Embryonic facial prominence (tissue), 1 donor: ENCODE data around the gene PPFIA4.
"Not testable (repeated sequence)": the region's sequence is repeated elsewhere in the genome, so short reads cannot be mapped to it uniquely, and the experiment has no call there.

Source experiments
- DNase-seq: peaks from one replicate; pipeline ENCODE4 v3.0.0-alpha.2; 2016; ENCODE audit errors: extremely low spot score

Gene PPFIA4

DNA sequence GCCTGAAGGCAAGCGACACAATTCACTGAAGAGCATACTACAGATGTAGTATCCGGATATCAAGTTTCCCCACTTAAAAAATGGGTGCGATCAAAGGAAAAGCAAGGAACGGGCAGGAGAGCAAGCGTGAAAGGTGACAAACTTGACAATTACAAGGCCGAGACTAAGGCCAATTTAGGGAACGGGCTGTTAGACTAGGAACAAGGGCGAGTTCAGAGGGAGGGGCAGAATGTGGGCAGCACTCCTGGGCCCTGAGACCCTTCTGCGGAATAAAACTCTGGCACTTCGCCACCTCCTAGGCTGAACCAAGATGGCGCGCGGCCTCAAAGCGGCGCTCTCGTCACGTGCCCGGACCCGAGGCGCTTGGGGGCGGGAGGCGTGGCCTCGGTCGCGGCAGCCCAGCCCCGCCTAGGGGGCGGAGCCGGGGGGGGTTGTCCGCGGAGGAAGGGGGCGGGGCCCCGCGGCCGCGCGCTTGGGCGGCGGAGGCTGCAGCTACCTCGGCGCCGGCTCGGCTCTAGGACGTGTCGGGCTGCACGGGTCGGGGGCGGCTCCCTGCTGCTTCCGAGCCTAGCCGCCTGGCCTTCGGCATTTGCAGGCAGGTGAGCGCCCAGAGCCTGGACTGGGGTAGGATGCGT, at the start of gene PPFIA4:
TSS of gene PPFIA4 (plus strand) at position 461 of the 635 bp plus-strand sequence. CDS start 12,518 bp downstream, outside the sequence.
- DNase-seq = peak; percentile 84

DNA sequence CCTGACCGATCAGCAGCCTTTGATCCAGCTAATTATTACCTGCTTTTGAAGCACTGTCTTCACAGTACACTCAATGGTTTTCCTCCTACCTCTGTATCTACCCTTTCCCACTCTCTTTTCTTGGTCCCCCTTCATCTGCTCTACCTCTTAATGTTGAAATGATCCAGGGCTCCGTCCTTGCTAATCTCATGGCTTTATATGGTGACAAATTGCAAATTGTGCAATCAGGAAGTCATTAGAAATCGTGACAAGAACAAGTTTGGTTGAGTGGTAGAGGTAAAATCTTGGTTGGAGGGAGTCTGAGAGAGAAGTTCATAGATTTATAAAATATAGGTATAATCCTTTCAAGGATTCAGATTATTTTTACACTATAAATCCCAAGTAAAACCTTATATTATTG, 49.7 kb upstream of the PPFIA4 start:
- DNase-seq = no peak

DNA sequence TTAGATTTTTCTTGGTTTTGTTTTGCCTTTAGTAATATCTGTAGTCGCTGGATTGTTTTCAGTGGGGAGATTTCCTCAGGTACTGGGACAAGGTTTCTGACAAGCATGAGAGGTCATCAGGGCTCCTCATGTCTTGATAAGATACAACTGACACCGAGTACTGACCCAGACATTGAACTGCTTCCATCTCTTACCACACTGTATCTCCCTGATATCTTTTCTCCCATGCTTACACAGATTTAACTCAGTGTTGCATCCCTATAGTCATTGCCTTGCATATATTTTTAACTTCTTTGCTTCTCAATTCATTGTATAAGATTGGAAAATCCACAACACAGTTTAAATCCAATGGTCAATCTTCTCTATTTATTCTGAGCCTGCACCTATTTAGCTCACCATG, 46.8 kb upstream of the PPFIA4 start:
- no peak for DNase-seq

DNA sequence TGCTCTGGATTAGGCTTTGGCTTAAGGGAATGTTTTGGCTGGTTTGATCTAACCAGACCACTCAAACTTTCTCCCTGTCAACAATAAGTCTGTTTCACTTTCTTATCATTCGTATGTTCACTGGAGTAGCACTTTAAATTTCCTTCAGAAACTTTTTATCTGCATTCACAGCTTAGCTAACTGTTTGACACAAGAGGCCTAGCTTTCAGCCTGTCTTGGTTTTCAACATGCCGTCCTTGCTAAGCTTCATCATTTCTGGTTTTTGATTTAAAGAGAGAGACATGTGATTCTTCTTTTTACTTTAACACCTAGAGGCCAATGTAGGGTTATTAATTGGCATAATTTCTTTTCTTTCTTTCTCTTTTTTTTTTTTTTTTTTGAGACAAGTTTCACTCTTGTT, 44.4 kb upstream of the PPFIA4 start:
- no peak for DNase-seq

DNA sequence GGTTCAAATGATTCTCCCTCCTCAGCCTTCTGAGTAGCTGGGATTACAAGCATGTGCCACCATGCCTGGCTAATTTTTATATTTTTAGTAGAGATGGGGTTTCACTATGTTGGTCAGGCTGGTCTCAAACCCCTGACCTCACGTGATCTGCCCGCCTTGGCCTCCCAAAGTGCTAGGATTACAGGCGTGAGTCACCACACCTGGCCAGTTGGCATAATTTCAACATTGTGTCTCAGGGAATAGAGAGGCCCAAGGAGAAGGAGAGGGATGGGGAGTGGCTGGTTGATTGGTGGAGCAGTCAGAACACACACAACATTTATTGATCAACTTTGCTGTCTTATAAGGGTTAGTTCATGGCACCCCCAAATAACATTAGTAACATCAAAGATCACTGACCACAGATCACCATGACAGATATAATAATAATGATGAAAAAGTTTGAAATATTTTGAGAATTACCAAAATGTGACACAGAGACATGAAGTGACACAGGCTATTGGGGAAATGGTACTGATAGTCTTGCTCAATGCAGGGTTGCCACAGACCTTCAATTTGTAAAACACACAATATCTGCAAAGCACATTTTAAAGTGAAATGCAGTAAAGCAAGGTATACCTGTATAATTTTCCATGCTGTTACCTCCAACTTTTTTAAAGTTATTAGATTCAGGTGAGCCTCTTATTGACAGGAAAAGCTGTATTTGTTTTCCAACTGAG, 43.4 kb upstream of the PPFIA4 start:
- no peak for DNase-seq

- not testable (repeated sequence) for DNase-seq
These were observed 40.2 kb upstream of the PPFIA4 start for GRCh38 chr1:202986120-202986519.

GRCh38 chr1:202987255-202987654, 39.0 kb upstream of the PPFIA4 start:
- DNase-seq = no peak

- DNase-seq = no peak
These were observed 38.2 kb upstream of the PPFIA4 start for GRCh38 chr1:202987922-202988583.

GRCh38 chr1:202989879-202990278, 36.4 kb upstream of the PPFIA4 start:
- DNase-seq = no peak

DNA sequence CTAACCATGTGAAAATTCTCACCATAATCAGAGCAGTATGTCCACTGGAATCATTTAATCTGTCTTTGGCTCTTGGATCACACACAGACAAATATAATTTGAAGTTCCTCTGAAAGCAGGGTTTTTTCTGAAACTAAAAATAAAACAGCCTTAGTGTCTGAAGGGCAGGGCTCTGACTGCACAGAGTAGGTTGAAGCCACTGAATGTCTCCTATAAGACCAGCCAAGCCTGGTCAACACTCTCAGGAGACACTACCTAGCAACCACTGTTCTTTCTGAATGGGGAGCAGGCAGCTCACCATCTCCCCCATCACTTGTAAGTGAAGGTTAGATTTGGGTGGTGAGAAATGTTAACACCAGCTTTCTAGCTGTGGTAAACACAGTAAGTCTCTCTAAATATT, 35.2 kb upstream of the PPFIA4 start:
- no peak for DNase-seq

- no peak for DNase-seq
These were observed 31.5 kb upstream of the PPFIA4 start for GRCh38 chr1:202994756-202995155.

DNA sequence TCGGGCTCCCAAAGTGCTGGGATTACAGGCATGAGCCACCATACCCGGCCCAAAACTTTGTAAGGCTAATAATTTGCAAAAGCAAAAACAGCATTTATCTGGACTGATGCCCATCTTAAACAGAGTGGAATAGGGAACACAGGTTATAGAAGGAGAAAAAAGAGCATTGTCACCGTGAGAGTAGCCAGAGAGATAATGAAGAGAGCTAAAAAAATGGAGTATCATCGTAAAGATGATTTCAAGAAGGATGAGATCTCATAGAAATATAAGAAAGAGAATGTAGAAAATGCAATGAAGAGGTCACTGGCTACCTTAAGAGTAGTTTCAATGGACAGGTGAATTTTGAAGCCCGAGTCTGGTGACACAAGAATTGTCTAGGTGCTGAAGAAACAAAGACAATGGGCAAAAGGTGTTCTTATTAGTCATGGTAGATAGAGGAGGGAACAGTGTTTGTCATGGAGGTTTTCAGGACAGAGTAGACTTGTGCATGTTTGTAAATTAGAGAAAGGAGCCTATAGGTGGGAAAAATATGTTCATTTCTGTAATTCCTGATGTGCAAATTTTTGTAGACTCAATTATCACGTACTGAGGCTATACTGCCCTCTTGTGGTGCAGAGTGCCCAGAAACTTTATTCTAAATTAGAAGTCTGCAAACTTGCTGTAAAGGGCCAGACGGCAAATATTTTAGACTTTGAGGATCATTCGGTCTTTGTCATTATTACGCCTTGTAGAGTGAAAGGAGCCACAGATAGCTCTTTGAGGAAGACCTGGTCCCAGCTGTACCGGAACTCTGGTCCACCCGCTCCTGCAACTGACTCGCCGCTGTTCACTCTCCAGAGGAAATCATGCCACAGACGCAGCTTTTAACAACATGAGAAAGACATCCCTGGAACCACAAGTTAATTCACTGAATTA, 27.2 kb upstream of the PPFIA4 start:
- no peak for DNase-seq

GRCh38 chr1:203000217-203000944, 25.9 kb upstream of the PPFIA4 start:
- DNase-seq = no peak

- no peak for DNase-seq
These were observed 24.3 kb upstream of the PPFIA4 start for GRCh38 chr1:203001986-203002385.

DNA sequence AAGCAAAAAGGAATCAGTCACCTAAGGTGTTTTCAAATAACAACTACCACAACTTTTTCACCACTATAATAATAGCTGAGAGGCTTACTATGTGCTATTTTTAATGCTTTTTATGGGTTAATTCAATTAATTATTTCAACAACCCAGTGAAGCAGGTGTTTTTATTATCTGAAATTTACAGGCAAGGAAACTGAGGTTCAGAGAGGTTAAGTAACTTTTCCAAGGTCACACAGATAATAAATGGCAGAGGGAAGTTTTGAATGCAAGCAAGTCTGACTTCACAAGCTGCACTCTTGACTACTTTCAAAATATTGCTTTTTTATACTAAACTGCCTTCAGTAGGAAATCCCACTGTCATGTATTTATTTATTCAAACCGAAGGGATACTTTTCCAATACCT, 23.3 kb upstream of the PPFIA4 start:
- no peak for DNase-seq

DNA sequence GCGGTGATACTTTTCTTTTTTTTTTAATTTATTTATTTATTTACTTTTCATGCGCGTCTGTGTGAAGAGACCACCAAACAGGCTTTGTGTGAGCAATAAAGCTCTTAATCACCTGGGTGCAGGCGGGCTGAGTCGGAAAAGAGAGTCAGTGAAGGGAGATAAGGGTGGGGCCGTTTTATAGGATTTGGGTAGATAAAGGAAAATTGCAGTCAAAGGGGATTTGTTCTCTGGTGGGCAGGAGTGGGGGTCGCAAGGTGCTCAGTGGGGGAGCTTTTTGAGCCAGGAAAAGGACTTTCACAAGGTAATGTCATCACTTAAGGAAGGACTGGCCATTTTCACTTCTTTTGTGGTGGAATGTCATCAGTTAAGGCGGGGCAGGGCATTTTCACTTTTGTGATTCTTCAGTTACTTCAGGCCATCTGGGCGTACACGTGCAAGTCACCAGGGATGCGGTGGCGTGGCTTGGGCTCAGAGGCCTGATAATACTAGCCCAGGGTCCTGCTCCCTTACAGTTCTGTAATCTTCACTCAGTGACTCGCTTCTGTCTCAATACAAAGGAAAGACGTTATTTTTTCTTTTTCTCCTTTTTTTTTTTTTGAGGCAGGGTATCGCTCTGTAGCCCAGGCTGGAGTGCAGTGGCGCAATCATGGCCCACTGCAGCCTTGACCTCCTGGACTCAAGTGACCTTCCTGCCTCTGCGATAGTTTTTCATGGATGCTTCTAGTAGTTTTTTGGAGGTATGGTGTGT, 20.7 kb upstream of the PPFIA4 start:
- not testable (repeated sequence) for DNase-seq

DNA sequence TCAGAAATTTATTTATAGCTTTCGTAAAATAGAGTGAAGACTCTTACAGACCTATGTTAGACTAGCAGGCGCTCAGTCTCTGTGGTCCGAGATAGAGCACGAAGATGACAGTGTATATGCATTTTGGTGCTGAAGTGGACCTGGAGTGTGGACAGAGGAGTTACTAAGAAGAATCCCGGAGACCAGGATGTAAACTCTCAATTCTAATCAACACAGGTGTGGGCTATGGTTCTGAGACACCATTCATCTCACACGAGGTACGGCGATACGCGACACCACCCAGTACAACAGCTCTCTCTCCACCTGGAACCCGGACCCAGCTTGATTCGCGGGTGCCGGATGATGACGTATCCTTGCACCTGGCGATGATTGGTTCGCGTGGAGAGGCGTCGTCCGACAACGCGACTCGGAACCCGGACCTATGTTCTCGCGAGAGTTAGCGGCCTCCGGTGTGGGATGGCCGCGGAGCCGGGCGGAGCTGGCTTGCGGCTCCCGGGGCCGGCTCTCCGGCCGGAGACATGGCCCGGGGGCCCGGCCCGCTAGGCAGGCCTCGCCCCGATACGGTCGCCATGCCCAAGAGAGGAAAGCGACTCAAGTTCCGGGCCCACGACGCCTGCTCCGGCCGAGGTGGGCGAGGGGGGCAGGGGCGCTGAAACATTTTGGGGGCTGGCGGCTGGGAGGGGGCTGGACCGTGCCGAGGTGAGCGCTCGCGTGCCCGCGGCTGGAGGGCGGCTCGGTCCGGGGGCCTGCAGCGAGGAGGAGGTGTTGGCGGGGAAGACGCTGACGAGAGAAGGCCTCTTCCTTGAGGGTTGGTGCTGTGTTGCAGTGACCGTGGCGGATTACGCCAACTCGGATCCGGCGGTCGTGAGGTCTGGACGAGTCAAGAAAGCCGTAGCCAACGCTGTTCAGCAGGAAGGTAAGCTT, 19.1 kb upstream of the PPFIA4 start, which contains the start of gene TMEM183A:
TSS of gene TMEM183A (plus strand) at position 427 of the 924 bp plus-strand sequence. CDS start at position 519, 92 bp downstream.
- DNase-seq = peak; percentile 93

GRCh38 chr1:203009185-203009584, 17.1 kb upstream of the PPFIA4 start:
- no peak for DNase-seq

GRCh38 chr1:203011582-203011981, 14.7 kb upstream of the PPFIA4 start:
- no peak for DNase-seq
